ENCODE data around the gene ZNF280C. TPM values are rescaled to one million over a fixed set of nuclear protein-coding genes. Genes with fewer than 3 reads are reported as not detected.
A peak's percentile ranks its signal among the peaks of the same experiment; 100 is the strongest.
"Not testable (repeated sequence)": the region's sequence is repeated elsewhere in the genome, so short reads cannot be mapped to it uniquely, and the experiment has no call there.

ZNF280C gene
- total RNA-seq, result 6.1 TPM

GRCh38 chrX:130268449-130269170, at the start of gene ZNF280C:
ZNF280C (minus strand) TSS chrX:130268899; CDS start chrX:130260449, 8,450 bp downstream.
- DNase-seq, result peak; percentile 94

- no peak for DNase-seq
These were observed 36.1 kb upstream of the ZNF280C start for GRCh38 chrX:130304587-130305368.

GRCh38 chrX:130301977-130302376, 33.3 kb upstream of the ZNF280C start:
- DNase-seq, result no peak

GRCh38 chrX:130301405-130301804, 32.7 kb upstream of the ZNF280C start:
- no peak for DNase-seq

- DNase-seq, result no peak
These were observed 31.2 kb upstream of the ZNF280C start for GRCh38 chrX:130300010-130300282.

GRCh38 chrX:130299279-130300009, 30.7 kb upstream of the ZNF280C start:
- peak; percentile 15 for DNase-seq

GRCh38 chrX:130296743-130297142, 28.0 kb upstream of the ZNF280C start:
- DNase-seq, result peak; percentile 15

- no peak for DNase-seq
These were observed 27.6 kb upstream of the ZNF280C start for GRCh38 chrX:130296297-130296678.

GRCh38 chrX:130295519-130296296, 27.0 kb upstream of the ZNF280C start:
- DNase-seq, result no peak

GRCh38 chrX:130287071-130287770, 18.5 kb upstream of the ZNF280C start:
- DNase-seq, result no peak

GRCh38 chrX:130285710-130286109, 17.0 kb upstream of the ZNF280C start:
- no peak for DNase-seq

GRCh38 chrX:130285069-130285620, 16.4 kb upstream of the ZNF280C start:
- no peak for DNase-seq

- no peak for DNase-seq
These were observed 13.5 kb upstream of the ZNF280C start for GRCh38 chrX:130282151-130282550.

- no peak for DNase-seq
These were observed 12.2 kb upstream of the ZNF280C start for GRCh38 chrX:130280901-130281300.

GRCh38 chrX:130272253-130272652, 3.6 kb upstream of the ZNF280C start:
- not testable (repeated sequence) for DNase-seq

GRCh38 chrX:130269391-130269790, 692 bp upstream of the ZNF280C start:
- DNase-seq, result not testable (repeated sequence)

- peak; percentile 24 for DNase-seq
These were observed 697 bp downstream of the ZNF280C start for GRCh38 chrX:130267956-130268448.

GRCh38 chrX:130264573-130264972, 4.1 kb downstream of the ZNF280C start:
- DNase-seq, result no peak

GRCh38 chrX:130263016-130263415, 5.7 kb downstream of the ZNF280C start:
- no peak for DNase-seq

- peak; percentile 9 for DNase-seq
These were observed 6.5 kb downstream of the ZNF280C start for GRCh38 chrX:130262231-130262630.

GRCh38 chrX:130261296-130261893, 7.3 kb downstream of the ZNF280C start:
- DNase-seq, result no peak
